ENCODE data around the gene PTPRR. TPM values are rescaled to one million over a fixed set of nuclear protein-coding genes. Genes with fewer than 3 reads are reported as not detected.
"Not testable (repeated sequence)": the region's sequence is repeated elsewhere in the genome, so short reads cannot be mapped to it uniquely, and the experiment has no call there.

The PTPRR gene
- total and polyA plus RNA-seq, 5 experiments from 2014 or later: not detected

DNA sequence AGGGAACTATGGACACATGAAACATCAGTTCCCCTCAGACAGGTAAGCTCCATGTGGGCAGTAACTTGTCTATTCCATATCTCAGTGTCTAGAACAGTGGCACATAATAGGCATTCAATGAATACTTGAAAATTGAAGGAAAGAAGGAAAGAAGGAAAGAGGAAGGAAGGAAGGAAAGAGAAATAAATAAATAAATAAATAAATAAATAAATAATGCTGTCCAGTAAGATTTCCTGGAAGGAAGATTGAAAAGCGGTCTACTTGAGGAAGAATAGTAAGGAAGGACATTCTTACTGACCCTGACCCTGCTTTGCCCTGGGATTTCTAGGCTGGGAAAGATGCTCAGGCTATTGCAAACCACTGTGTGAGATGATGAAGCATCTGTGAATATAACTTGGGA lies 91.5 kb downstream of the PTPRR start:
- H3K4me3 Mint-ChIP-seq: no peak overlapping the region
- DNase-seq: no peak
- POLR2A ChIA-PET: no interaction called here
- no peaks in the 10 kb centered on the region for H3K9me3 Mint-ChIP-seq
- H3K4me1 Mint-ChIP-seq: no peaks in the 10 kb centered on the region
- no peak for ATAC-seq
- H3K27me3 Mint-ChIP-seq: peaks cover 0 to 4% (median 3%) of the 10 kb centered on the region in 5 donors
- no peak overlapping the region for H3K27ac Mint-ChIP-seq
- H3K36me3 Mint-ChIP-seq: no peaks in the 10 kb centered on the region

DNA sequence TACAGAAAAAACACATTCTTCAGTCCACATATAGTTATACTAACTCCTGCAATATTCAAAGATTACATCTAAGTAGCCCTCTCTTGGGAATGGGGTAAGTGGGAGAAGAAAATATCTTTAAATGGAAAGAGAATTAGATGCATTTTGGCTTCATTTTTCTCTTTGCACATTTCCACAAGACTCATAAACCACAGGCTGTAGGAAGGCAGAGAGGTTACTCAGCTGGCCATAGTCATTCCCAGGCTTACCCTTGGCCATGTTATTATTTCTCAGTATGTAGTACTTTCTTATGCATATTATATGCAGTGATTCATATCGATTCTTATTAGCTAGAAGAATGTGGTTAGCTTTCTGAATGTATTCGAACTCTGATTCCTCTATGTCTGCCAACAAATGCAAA lies 92.2 kb downstream of the PTPRR start:
- DNase-seq: no peak
- H3K27me3 Mint-ChIP-seq: peaks cover 0 to 4% (median 3%) of the 10 kb centered on the region in 5 donors
- ATAC-seq: no peak
- no peaks in the 10 kb centered on the region for H3K4me1 Mint-ChIP-seq
- H3K27ac Mint-ChIP-seq: no peak overlapping the region
- no peaks in the 10 kb centered on the region for H3K9me3 Mint-ChIP-seq
- H3K4me3 Mint-ChIP-seq: no peak overlapping the region
- POLR2A ChIA-PET: no interaction called here
- no peaks in the 10 kb centered on the region for H3K36me3 Mint-ChIP-seq

DNA sequence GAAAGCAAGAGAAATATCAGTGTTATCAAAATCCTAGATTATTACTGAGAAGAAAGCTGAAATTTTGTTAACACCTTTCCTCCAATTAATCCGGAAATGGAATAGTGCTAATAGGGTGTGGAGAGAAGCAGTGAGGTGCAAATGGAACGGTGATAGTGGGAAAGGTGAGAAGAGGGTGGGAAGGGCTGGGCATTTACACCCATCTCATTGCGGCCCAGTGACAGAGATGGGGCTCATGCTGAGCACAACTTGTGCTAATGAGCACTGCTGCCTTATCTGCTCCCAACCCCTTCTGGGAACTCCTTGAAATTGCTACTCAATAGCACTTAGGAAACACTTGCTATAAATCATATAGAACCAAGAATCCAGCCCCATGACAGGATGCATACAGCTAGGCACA lies 94.4 kb downstream of the PTPRR start:
- H3K9me3 Mint-ChIP-seq: peaks cover 0 to 2% (median 0%) of the 10 kb centered on the region in 9 donors
- H3K36me3 Mint-ChIP-seq: no peaks in the 10 kb centered on the region
- POLR2A ChIA-PET: no interaction called here
- peaks cover 0 to 4% (median 0%) of the 10 kb centered on the region in 5 donors for H3K27me3 Mint-ChIP-seq
- no peaks in the 10 kb centered on the region for H3K4me1 Mint-ChIP-seq
- ATAC-seq (no peak), DNase-seq (no peak)
- no peak overlapping the region for H3K4me3 Mint-ChIP-seq
- no peak overlapping the region for H3K27ac Mint-ChIP-seq

DNA sequence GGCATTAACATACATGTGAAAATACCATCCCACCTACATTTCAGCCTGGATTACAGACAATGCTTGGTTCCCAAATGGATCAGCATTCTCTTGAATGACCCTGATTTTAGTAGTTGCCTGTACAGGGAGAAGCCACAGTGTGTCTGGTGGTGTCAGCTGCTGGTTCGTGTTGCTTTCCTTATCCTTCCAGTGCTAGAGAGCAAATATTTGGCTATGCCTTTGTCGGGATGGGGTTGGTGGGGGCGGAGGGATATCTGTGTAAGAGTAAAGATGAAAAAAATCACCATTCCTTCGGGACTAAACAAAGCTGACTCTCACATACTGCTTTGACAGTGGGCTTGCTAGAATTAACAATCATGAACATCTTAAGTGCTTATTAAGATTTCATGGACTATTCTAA lies 96.0 kb downstream of the PTPRR start:
- no peak for DNase-seq
- H3K36me3 Mint-ChIP-seq: no peaks in the 10 kb centered on the region
- POLR2A ChIA-PET: no interaction called here
- peaks cover 0 to 4% (median 0%) of the 10 kb centered on the region in 9 donors for H3K9me3 Mint-ChIP-seq
- no peak overlapping the region for H3K4me3 Mint-ChIP-seq
- H3K4me1 Mint-ChIP-seq: no peaks in the 10 kb centered on the region
- ATAC-seq: no peak
- peaks cover 0 to 4% (median 0%) of the 10 kb centered on the region in 5 donors for H3K27me3 Mint-ChIP-seq
- no peak overlapping the region for H3K27ac Mint-ChIP-seq

DNA sequence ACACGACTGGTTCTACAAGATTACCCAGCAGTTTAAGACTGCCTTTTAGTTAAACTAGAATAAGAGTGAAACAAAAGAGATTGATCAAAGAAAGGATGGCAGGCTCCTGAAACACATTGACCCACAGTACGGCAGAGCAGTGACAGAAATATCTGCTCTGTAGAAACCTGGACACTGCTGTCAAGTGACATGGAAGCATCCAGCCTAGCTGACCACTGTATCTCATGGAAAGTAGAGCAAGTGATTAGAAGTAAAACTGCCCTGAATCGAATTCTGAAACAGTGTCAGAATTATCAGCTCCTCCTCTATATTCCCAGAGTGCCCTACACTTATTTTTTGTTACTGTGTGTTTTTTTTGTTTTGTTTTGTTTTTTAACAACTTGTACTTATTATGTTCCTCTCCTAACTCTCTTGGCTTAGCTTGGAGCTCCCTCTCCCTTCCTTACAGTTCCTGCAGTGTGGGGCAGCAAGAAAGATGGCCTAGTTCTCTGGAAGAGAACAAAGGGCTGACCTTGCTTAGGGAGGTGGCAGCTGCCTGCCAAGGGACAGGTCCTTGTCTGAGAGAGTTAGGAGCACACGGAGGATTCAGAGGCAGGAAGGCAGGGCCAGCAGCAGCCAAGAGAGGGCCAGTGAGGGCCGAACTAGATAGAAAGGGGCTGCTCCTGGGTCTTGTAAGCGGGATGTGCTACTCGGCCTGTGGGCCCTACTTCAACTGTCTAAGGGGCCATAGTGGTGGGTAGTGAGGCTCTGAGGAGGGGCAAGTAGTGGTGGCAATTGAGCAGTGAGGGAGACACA lies 97.2 kb downstream of the PTPRR start:
- POLR2A ChIA-PET: no interaction called here
- no peak overlapping the region for H3K4me3 Mint-ChIP-seq
- DNase-seq (no peak), ATAC-seq (no peak)
- H3K36me3 Mint-ChIP-seq: no peaks in the 10 kb centered on the region
- no peaks in the 10 kb centered on the region for H3K27me3 Mint-ChIP-seq
- H3K27ac Mint-ChIP-seq: no peak overlapping the region
- H3K9me3 Mint-ChIP-seq: peaks cover 0 to 7% (median 0%) of the 10 kb centered on the region in 9 donors
- H3K4me1 Mint-ChIP-seq: no peaks in the 10 kb centered on the region

DNA sequence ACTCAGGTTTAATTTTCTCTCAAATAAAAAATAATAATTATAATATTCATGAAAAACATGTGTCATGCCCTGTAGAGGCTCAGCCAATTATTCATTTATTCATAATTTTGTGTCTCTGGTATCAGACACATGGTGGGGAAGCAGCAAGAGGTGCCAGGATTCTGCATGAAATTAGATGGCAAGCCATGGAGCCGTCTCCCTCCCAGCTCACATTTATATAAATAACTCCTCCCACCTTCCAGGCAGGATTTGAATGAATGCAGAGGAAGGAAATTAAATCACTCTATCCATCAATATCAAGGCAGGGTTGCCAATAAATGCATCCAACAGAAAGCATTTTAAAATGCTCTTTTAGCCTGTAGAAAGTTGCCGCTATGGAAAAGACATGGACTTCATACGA lies 98.1 kb downstream of the PTPRR start:
- ATAC-seq: no peak
- H3K9me3 Mint-ChIP-seq: peaks cover 0 to 7% (median 0%) of the 10 kb centered on the region in 9 donors
- POLR2A ChIA-PET: no interaction called here

DNA sequence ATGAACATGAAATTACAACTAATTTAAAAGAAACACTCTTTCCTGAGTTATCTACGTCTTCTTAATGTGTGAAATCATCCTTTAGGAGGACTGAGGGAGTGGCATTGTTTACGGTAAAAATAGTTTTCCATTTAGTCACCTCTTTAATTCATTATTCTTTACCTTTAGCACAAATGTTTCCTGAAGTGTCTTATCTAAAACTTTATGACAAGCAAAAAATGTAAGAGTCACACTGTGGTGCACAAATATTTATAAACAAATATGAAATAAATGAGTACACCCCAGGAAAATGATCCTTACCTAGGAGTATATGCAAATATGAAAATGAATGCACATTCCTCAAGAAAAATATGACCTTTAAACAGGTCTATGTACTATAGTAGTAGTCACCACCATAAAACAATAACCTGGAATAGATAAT lies 104.6 kb downstream of the PTPRR start:
- Mint-ChIP-seq H3K36me3 (no peaks in the 10 kb centered on the region), H3K27ac (no peak overlapping the region), H3K27me3 (peaks cover 0 to 9% (median 0%) of the 10 kb centered on the region in 5 donors), H3K4me1 (no peaks in the 10 kb centered on the region), H3K9me3 (peaks cover 0 to 25% (median 5%) of the 10 kb centered on the region in 9 donors), H3K4me3 (no peak overlapping the region)
- POLR2A ChIA-PET: no interaction called here
- no peak for DNase-seq
- ATAC-seq: no peak

More for the DNA sequence above, 98.1 kb downstream of the PTPRR start:
- Mint-ChIP-seq H3K27ac (no peak overlapping the region), H3K27me3 (no peaks in the 10 kb centered on the region), H3K4me1 (no peaks in the 10 kb centered on the region), H3K4me3 (no peak overlapping the region), H3K36me3 (no peaks in the 10 kb centered on the region)
- DNase-seq: no peak

DNA sequence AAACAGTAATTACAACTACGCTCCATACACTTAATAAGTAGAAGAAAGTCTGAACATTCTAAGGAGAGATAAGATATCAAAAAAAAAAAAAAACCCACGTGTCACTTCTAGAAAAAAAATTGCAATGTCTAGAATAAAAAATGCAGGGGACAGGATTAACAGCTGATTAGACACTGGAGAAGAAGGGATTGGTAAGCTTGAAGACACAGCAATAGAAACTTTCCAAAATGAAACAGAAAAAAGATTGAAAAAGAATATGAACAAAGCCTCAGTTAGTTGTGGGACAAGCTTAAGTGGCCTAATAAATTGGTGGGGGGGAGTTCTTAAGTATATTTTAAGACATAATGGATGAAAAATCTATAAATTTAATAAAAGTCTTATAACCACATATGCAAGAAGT lies 105.5 kb downstream of the PTPRR start:
- DNase-seq (no peak), ATAC-seq (no peak)
- Mint-ChIP-seq H3K4me3 (no peak overlapping the region), H3K27me3 (peaks cover 0 to 9% (median 0%) of the 10 kb centered on the region in 5 donors), H3K4me1 (no peaks in the 10 kb centered on the region), H3K36me3 (no peaks in the 10 kb centered on the region), H3K9me3 (peaks cover 0 to 22% (median 5%) of the 10 kb centered on the region in 9 donors), H3K27ac (no peak overlapping the region)
- POLR2A ChIA-PET: interaction anchor here (0.7 kb wide), 1 partner anchor 1548 kb away, joined by 6 read pairs; no protein-coding TSS in a partner anchor

DNA sequence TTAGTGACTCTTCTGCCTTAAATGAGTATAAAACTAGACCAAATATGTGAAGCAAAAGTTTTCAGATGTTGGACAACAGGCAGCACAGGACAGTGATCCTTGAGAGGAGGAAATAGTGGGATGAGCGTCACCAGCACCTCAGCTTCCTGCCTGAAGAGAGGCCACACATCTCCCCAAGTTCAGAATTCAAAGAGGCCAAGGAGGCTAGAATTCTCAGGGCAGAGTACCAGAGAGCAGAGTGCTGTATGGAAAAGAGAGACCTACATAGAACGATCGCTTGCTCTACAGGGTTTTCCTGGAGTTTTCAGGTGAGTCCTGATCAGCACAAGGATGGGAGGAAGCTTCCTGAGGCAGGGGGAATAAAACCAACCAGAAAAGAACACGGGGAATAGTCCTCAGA lies 107.0 kb downstream of the PTPRR start:
- POLR2A ChIA-PET: no interaction called here
- H3K4me3 Mint-ChIP-seq: no peak overlapping the region
- peaks cover 0 to 28% (median 5%) of the 10 kb centered on the region in 9 donors for H3K9me3 Mint-ChIP-seq
- peaks cover 0 to 3% (median 0%) of the 10 kb centered on the region in 3 donors for H3K36me3 Mint-ChIP-seq
- no peak for DNase-seq
- H3K27me3 Mint-ChIP-seq: peaks cover 0 to 9% (median 0%) of the 10 kb centered on the region in 5 donors
- no peak overlapping the region for H3K27ac Mint-ChIP-seq
- ATAC-seq: no peak
- H3K4me1 Mint-ChIP-seq: no peaks in the 10 kb centered on the region

DNA sequence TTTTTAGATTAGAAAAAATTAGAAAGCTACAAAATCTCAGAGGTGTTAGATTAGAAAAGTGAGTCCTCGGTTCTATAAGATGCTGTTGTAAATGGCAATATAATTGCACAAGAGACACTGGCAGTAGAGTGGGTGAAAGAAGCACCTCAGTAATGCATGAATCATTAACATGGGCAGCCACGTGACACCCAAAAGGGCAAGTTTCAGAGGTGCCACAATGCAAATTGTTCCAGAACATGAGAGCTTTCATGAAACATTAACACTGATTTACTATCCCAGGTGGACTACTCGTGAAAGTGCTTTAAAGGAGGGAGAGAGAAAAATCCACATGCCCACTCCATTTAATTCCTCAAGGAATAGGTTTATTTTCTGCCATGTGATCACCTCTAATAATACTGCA lies 108.4 kb downstream of the PTPRR start:
- no peaks in the 10 kb centered on the region for H3K4me1 Mint-ChIP-seq
- H3K27me3 Mint-ChIP-seq: peaks cover 0 to 11% (median 0%) of the 10 kb centered on the region in 5 donors
- H3K36me3 Mint-ChIP-seq: peaks cover 0 to 7% (median 0%) of the 10 kb centered on the region in 3 donors
- no peak overlapping the region for H3K27ac Mint-ChIP-seq
- ATAC-seq (no peak), DNase-seq (no peak)
- H3K4me3 Mint-ChIP-seq: no peak overlapping the region
- POLR2A ChIA-PET: no interaction called here
- H3K9me3 Mint-ChIP-seq: peaks cover 2 to 35% (median 9%) of the 10 kb centered on the region in 9 donors

DNA sequence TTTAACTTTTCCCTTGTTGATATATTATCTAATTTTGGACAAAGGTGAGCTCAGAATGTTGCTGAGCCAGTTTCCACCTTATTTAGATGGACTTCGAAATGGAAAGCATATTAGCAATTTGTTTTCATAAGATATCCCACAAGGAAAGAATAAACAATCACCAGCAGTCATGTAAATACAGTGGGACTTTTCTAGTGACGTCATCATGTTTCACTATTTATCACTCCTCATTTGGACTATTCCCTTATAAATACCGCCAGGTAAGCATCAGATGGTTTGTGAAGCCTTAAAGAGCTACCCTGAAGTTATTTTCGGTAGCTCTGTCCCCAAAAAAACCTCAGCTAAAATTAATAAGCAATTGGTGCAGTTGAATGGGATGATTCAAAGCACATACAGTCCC lies 110.7 kb downstream of the PTPRR start:
- ATAC-seq (no peak), DNase-seq (no peak)
- peaks cover 2 to 26% (median 5%) of the 10 kb centered on the region in 9 donors for H3K9me3 Mint-ChIP-seq
- peaks cover 0 to 15% (median 0%) of the 10 kb centered on the region in 5 donors for H3K27me3 Mint-ChIP-seq
- H3K4me1 Mint-ChIP-seq: no peaks in the 10 kb centered on the region
- peaks cover 0 to 7% (median 0%) of the 10 kb centered on the region in 3 donors for H3K36me3 Mint-ChIP-seq
- no peak overlapping the region for H3K27ac Mint-ChIP-seq
- POLR2A ChIA-PET: no interaction called here
- H3K4me3 Mint-ChIP-seq: no peak overlapping the region

DNA sequence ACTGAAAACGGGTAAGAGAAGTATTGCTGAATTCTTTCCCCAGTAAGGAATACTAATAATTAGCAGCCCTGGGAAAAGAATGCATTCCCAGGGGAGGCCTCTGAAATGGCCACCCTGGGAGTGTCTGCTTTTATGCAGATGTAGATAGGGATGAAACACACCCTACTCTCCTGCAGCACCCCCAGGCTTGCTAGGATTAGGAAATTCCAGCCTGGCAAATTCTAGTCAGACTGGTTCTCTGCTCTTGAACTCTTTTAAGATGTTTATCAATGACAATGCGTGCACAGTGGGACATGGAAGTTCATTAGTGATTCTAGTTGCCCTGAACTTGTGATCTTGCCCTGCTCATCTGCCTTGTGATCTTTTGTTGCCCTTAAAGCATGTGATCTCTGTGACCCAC lies 112.5 kb downstream of the PTPRR start:
- ATAC-seq, POLR2A ChIA-PET: not testable (repeated sequence)
- peaks cover 0 to 13% (median 4%) of the 10 kb centered on the region in 9 donors for H3K9me3 Mint-ChIP-seq

DNA sequence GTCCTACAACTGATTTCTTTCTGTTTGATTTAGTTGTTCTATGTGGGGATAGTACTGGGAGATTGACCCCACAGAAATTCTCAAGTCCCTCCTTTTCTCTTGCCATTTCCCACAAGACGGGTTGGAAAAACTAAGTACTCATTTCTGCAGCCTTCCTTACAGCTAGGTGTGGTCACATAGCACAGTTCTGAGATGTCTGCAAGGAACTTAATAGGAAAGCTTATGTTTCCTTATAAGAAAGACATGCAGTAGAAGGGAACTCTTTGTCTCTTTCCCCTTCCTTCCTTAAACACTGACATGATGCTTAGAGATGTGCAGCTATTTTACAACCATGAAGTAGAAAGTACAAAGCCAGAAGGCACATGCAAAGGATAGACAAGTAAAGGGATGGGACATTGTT lies 113.7 kb downstream of the PTPRR start:
- POLR2A ChIA-PET: no interaction called here
- DNase-seq (no peak), ATAC-seq (no peak)
- peaks cover 0 to 12% (median 0%) of the 10 kb centered on the region in 5 donors for H3K27me3 Mint-ChIP-seq
- H3K4me3 Mint-ChIP-seq: no peak overlapping the region
- H3K27ac Mint-ChIP-seq: no peak overlapping the region
- H3K36me3 Mint-ChIP-seq: peaks cover 0 to 7% (median 0%) of the 10 kb centered on the region in 3 donors
- no peaks in the 10 kb centered on the region for H3K4me1 Mint-ChIP-seq
- H3K9me3 Mint-ChIP-seq: peaks cover 0 to 13% (median 4%) of the 10 kb centered on the region in 9 donors

More for the DNA sequence above, 112.5 kb downstream of the PTPRR start:
- peaks cover 0 to 15% (median 0%) of the 10 kb centered on the region in 5 donors for H3K27me3 Mint-ChIP-seq
- DNase-seq, H3K27ac Mint-ChIP-seq, H3K36me3 Mint-ChIP-seq, H3K4me3 Mint-ChIP-seq, H3K4me1 Mint-ChIP-seq: not testable (repeated sequence)

Data from naive thymus-derived CD8-positive, alpha-beta T cell (primary cell).